Activated CD4-positive, alpha-beta T cell treated with anti-CD3 and anti-CD28 coated beads for 36 hours (primary cell): Measurements from ENCODE around the gene KCNT2. TPM values are rescaled to one million over a fixed set of nuclear protein-coding genes. Genes with fewer than 3 reads are reported as not detected.

Experiments used
- ATAC-seq: fragments of 200-7000 bp; cut with Tn5 transposase; one replicate; pipeline ENCODE4 v1.10.0; 2021; ENCODE audit warnings: mild to moderate bottlenecking, moderate library complexity
- CTCF ChIA-PET: fragments of 350-600 bp; sonication (Branson Sonifier 250); formaldehyde crosslinking; loops from one replicate; lab custom pipeline; 2021; ENCODE audit warnings: antibody characterized with exemption; lab: Charles Lee
- POLR2A ChIA-PET: fragments of 350-600 bp; sonication (Branson Sonifier 250); formaldehyde crosslinking; loops from one replicate; lab custom pipeline; 2021; ENCODE audit warnings: antibody characterized with exemption, inconsistent platforms; lab: Charles Lee
- DNase-seq: peaks from one replicate; pipeline ENCODE4 v3.0.0-alpha.2; 2020
- H3K27ac Mint-ChIP-seq: one replicate; pipeline ENCODE4 v1.8.0; 2021; ENCODE audit warnings: mixed read lengths
- H3K27me3 Mint-ChIP-seq: one replicate; pipeline ENCODE4 v1.8.0; 2021; ENCODE audit warnings: mixed read lengths
- H3K36me3 Mint-ChIP-seq: one replicate; pipeline ENCODE4 v1.8.0; 2021; ENCODE audit warnings: low read depth, mixed read lengths
- H3K4me1 Mint-ChIP-seq: one replicate; pipeline ENCODE4 v1.8.0; 2021; ENCODE audit warnings: mixed read lengths
- H3K4me3 Mint-ChIP-seq: one replicate; pipeline ENCODE4 v1.8.0; 2021; ENCODE audit warnings: mild to moderate bottlenecking, moderate library complexity, mixed read lengths
- H3K9me3 Mint-ChIP-seq: one replicate; pipeline ENCODE4 v1.8.0; 2021; ENCODE audit warnings: low read depth, mixed read lengths
- intact Hi-C, 2 experiments: fragments of 100-400 bp; cut with DNase I in 1 of 2; cut with micrococcal nuclease in 1 of 2; formaldehyde crosslinking; loops; one replicate each; pipeline versions ENCODE4 v1.14.2 to v1.15.1; 2022 to 2024; cut with DNase I, micrococcal nuclease
- total RNA-seq, 2 experiments: library from RNA; stranded (reverse); gene quantifications; one replicate each; pipeline ENCODE4 v1.2.3, GENCODE V29; 2021

The KCNT2 gene
- total RNA-seq, 2 experiments from 2014 or later, result 0.05 to 0.09 TPM

- intact Hi-C loops, result no loop called here
- H3K27me3 Mint-ChIP-seq, result no peaks in the 10 kb centered on the region
- no peaks in the 10 kb centered on the region for H3K36me3 Mint-ChIP-seq
- no peak for ATAC-seq
- DNase-seq, result no peak
- H3K4me1 Mint-ChIP-seq, result no peaks in the 10 kb centered on the region
- no peaks in the 10 kb centered on the region for H3K9me3 Mint-ChIP-seq
- no peak overlapping the region for H3K27ac Mint-ChIP-seq
- H3K4me3 Mint-ChIP-seq, result no peak overlapping the region
- ChIA-PET CTCF (no interaction called here), POLR2A (no interaction called here)
These were observed 398.3 kb downstream of the KCNT2 start for GRCh38 chr1:196209983-196210382.

- ChIA-PET POLR2A (no interaction called here), CTCF (no interaction called here)
- Mint-ChIP-seq H3K27me3 (no peaks in the 10 kb centered on the region), H3K4me1 (no peaks in the 10 kb centered on the region), H3K36me3 (no peaks in the 10 kb centered on the region), H3K9me3 (no peaks in the 10 kb centered on the region), H3K27ac (no peak overlapping the region), H3K4me3 (no peak overlapping the region)
- intact Hi-C loops, result no loop called here
- no peak for DNase-seq
- no peak for ATAC-seq
These were observed 399.0 kb downstream of the KCNT2 start for GRCh38 chr1:196209265-196209664.

- no peaks in the 10 kb centered on the region for H3K4me1 Mint-ChIP-seq
- DNase-seq (no peak), ATAC-seq (no peak)
- no peaks in the 10 kb centered on the region for H3K36me3 Mint-ChIP-seq
- ChIA-PET CTCF (no interaction called here), POLR2A (no interaction called here)
- H3K4me3 Mint-ChIP-seq, result no peak overlapping the region
- no peaks in the 10 kb centered on the region for H3K27me3 Mint-ChIP-seq
- no peaks in the 10 kb centered on the region for H3K9me3 Mint-ChIP-seq
- intact Hi-C loops, result no loop called here
- H3K27ac Mint-ChIP-seq, result no peak overlapping the region
These were observed 400.5 kb downstream of the KCNT2 start for GRCh38 chr1:196207612-196208217.

GRCh38 chr1:196205882-196206281 is 402.4 kb downstream of the KCNT2 start:
- Mint-ChIP-seq H3K27ac (no peak overlapping the region), H3K27me3 (no peaks in the 10 kb centered on the region), H3K4me1 (no peaks in the 10 kb centered on the region), H3K4me3 (no peak overlapping the region), H3K36me3 (no peaks in the 10 kb centered on the region), H3K9me3 (no peaks in the 10 kb centered on the region)
- ATAC-seq, result no peak
- POLR2A ChIA-PET, result interaction anchor here (0.6 kb wide), 1 partner anchor 1663 kb away, joined by 6 read pairs; no protein-coding TSS in a partner anchor
- no peak for DNase-seq
- intact Hi-C loops, result no loop called here
- CTCF ChIA-PET, result no interaction called here

- DNase-seq, result no peak
- no peak overlapping the region for H3K27ac Mint-ChIP-seq
- no peaks in the 10 kb centered on the region for H3K36me3 Mint-ChIP-seq
- no peaks in the 10 kb centered on the region for H3K4me1 Mint-ChIP-seq
- intact Hi-C loops, result no loop called here
- no peak for ATAC-seq
- H3K4me3 Mint-ChIP-seq, result no peak overlapping the region
- ChIA-PET CTCF (no interaction called here), POLR2A (no interaction called here)
- H3K27me3 Mint-ChIP-seq, result no peaks in the 10 kb centered on the region
- peaks cover 6% of the 10 kb centered on the region for H3K9me3 Mint-ChIP-seq
These were observed 411.8 kb downstream of the KCNT2 start for GRCh38 chr1:196196486-196196885.

GRCh38 chr1:196193896-196194559 is 414.2 kb downstream of the KCNT2 start:
- Mint-ChIP-seq H3K27ac (no peak overlapping the region), H3K36me3 (no peaks in the 10 kb centered on the region), H3K4me1 (no peaks in the 10 kb centered on the region), H3K27me3 (no peaks in the 10 kb centered on the region), H3K4me3 (no peak overlapping the region), H3K9me3 (peaks cover 6% of the 10 kb centered on the region)
- ChIA-PET POLR2A (no interaction called here), CTCF (no interaction called here)
- ATAC-seq (no peak), DNase-seq (no peak)
- intact Hi-C loops, result loop anchor here in 1 of 2 experiments (2.0 kb wide), 1 partner anchor 47 kb away; no protein-coding TSS in a partner anchor

- ATAC-seq (no peak), DNase-seq (no peak)
- intact Hi-C loops, result no loop called here
- H3K4me3 Mint-ChIP-seq, result no peak overlapping the region
- POLR2A ChIA-PET, result no interaction called here
- H3K4me1 Mint-ChIP-seq, result no peaks in the 10 kb centered on the region
- H3K36me3 Mint-ChIP-seq, result no peaks in the 10 kb centered on the region
- CTCF ChIA-PET, result no interaction called here
- H3K9me3 Mint-ChIP-seq, result no peaks in the 10 kb centered on the region
- H3K27ac Mint-ChIP-seq, result no peak overlapping the region
- no peaks in the 10 kb centered on the region for H3K27me3 Mint-ChIP-seq
These were observed 424.3 kb downstream of the KCNT2 start for GRCh38 chr1:196183941-196184340.

- H3K4me1 Mint-ChIP-seq, result no peaks in the 10 kb centered on the region
- intact Hi-C loops, result no loop called here
- no peaks in the 10 kb centered on the region for H3K27me3 Mint-ChIP-seq
- no peak overlapping the region for H3K27ac Mint-ChIP-seq
- H3K9me3 Mint-ChIP-seq, result no peaks in the 10 kb centered on the region
- no peaks in the 10 kb centered on the region for H3K36me3 Mint-ChIP-seq
- DNase-seq (no peak), ATAC-seq (no peak)
- H3K4me3 Mint-ChIP-seq, result no peak overlapping the region
- ChIA-PET CTCF (no interaction called here), POLR2A (no interaction called here)
These were observed 426.7 kb downstream of the KCNT2 start for GRCh38 chr1:196181594-196181878.

- no peak for ATAC-seq
- no peak for DNase-seq
- H3K4me3 Mint-ChIP-seq, result no peak overlapping the region
- no peaks in the 10 kb centered on the region for H3K27me3 Mint-ChIP-seq
- no peaks in the 10 kb centered on the region for H3K4me1 Mint-ChIP-seq
- ChIA-PET POLR2A (no interaction called here), CTCF (no interaction called here)
- H3K9me3 Mint-ChIP-seq, result no peaks in the 10 kb centered on the region
- H3K36me3 Mint-ChIP-seq, result no peaks in the 10 kb centered on the region
- intact Hi-C loops, result no loop called here
- no peak overlapping the region for H3K27ac Mint-ChIP-seq
These were observed 427.2 kb downstream of the KCNT2 start for GRCh38 chr1:196180847-196181593.

GRCh38 chr1:196178083-196178635 is 430.1 kb downstream of the KCNT2 start:
- Mint-ChIP-seq H3K36me3 (no peaks in the 10 kb centered on the region), H3K27ac (no peak overlapping the region), H3K4me3 (no peak overlapping the region), H3K27me3 (no peaks in the 10 kb centered on the region), H3K4me1 (no peaks in the 10 kb centered on the region), H3K9me3 (no peaks in the 10 kb centered on the region)
- DNase-seq (no peak), ATAC-seq (no peak)
- intact Hi-C loops, result no loop called here
- ChIA-PET POLR2A (no interaction called here), CTCF (interaction anchor here (1.5 kb wide), 1 partner anchor 18 kb away, joined by 5 read pairs; no protein-coding TSS in a partner anchor)
